Activated CD8-positive, alpha-beta memory T cell treated with anti-CD3 and anti-CD28 coated beads for 48 hours (primary cell): ENCODE data around the gene MRC2.

ENCODE experiments used
- DNase-seq, 3 experiments: peaks; one replicate each; pipeline ENCODE4 v3.0.0-alpha.2; 2020; ENCODE audit warnings: low read depth in 2 of 3, low spot score in 2 of 3

MRC2 gene

DNA sequence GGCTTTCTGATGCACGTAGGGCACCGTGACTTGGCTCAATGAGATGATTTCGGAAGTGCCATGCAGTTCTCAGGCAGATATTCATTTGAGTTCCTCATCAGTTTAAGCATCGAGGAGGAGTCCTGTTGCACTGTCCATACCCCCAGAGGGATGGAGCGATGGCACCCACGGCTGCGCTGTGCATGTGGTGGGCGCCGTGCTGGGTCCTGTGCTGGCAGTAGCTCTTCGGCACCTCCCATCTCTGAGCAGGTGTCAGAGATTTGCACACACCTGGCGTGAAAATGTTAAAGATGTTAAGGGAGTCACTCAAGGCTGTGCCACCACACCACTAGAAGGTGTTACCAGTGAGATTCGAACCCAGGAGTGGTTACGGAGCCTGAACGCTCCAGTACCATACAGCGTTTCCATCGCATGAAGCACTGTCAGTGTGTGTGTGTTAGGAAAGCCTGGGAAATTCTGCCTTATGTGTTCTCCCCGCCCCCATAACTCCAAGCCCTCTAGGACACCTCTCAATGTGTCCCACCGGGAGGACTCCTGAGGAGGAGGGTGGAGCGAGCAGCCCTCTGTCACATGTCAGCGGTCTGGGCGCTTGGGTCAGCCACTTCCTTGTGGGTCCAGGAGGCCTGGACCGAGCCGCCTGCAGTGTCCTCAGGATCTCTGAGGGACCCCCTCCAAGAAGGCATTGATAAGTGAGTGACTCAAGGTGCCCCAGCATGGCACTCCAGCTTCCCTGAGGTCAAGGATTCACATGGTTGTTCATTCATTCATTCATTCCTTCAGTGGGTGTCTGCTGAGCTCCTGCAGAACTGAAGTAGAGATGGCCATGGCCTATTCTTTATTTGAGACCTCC, 3.8 kb downstream of the MRC2 start:
- DNase-seq, result no peak

DNA sequence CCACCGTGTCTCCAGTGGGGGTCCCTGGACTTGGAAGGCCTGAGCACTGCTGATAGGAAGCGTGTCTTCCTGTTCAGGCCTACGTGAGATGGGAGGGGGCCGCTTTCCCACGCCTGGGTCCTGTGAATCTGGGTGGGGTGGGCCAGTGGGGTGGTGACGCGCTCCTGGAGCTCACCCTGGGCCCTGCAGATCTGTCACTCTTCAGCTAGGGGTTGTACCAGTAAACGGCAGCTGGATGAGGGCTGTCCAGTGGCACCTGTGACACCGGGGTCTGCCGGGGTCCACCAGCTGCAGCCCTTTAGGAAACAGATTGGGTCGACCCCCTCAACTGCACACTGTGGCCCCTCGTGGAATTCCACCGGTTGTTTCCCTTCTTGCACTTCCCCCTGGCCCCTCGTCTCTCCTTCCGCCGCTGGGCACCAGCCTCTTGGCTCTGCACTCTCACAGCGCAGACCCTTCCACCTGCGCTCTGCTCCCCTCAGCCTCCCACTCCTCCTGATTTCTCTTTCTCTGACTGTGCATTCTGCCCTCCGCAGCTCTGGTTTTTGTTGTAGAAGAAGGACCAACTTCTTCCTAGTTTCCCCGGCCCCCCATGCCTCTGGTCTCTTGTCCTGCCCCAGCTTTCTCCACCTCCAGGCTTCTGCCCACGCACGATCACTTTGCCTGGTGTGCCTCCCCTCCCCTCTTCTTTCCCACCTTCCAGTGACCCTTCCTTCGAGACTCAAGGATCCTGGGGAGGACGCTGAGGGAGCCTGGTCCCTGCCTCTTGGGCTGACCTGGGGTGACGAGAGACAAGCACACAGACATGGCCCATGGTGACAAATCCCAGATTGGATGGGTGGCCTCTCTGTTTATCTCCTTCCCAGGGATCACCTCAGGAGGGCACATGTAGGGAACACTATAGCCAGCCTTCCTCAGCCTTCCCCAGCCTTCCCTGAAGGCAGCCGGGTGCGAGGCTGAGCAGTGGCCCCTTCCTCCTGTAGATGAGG, 4.8 kb downstream of the MRC2 start:
- no peak for DNase-seq

DNA sequence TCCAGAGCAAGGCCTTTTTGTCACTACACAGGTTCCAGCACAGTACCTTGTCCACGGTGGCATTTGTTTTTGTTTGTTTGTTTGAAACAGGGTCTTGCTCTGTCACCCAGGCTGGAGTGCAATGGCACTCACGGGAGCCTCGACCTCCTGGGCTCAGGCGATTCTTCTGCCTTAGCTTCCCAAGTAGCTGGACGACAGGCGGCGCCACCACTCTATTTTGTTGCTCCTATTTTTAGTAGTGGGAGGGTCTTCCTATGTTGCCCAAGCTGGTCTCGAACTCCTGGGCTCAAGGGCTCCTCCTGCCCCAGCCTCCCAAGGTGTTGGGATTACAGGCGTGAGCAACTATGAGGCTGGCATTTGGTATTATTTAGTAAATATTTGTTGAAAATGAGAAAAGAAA, 10.3 kb downstream of the MRC2 start:
- no peak for DNase-seq

DNA sequence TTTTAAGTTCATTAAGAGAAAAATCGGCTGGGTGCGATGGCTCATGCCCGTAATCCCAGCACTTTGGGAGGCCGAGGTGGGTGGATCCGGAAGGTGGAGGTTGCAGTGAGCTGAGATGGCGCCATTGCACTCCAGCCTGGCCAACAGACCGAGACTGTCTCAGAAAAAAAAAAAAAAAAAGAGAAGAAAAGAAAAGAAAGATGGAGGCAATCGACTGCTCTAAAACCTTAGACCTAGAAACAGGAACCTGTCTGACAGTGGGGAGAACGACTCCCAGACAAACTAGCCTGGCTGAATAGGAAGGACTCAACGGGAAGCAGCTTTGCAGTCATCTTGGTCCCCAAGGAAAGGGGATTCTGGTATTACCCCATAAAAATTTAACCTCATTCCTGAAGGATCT, 13.7 kb downstream of the MRC2 start:
- DNase-seq, result no peak

DNA sequence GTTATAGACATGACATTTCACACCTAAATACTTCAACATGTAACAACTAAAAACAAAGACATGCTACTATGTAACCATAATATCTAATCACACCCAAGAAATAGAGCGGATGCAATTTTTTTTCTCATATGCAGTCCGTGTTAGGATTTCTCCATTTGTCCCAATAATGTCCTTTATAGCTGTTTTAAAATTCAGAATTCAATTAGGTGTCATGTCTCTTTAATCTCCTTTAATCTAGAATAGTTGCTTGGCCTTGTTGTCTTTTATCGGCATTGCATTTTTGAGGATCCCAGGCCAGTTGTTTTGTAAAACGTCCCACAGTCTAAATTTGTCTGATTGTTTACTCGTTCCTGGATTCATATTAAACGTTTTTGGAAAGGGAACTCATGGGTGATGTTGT, 14.5 kb downstream of the MRC2 start:
- no peak for DNase-seq

DNA sequence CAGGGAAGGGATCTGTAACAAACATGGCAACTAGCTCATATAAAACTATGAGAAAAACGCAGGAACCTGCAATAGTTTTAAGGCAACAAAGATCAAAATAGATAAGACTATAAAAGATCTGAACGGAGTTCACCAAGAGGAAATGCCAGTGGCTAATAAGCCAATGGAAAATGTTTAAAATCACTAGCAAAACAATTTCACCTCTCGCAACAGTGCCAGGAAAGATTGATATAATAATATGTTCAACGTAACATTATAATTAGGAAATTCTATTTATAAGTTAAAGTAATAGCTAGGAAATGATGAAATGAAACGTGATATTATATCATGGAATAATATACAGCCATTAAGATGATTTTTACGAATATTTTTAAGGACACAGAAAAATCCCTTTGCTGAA, 16.0 kb downstream of the MRC2 start:
- DNase-seq, result no peak

DNA sequence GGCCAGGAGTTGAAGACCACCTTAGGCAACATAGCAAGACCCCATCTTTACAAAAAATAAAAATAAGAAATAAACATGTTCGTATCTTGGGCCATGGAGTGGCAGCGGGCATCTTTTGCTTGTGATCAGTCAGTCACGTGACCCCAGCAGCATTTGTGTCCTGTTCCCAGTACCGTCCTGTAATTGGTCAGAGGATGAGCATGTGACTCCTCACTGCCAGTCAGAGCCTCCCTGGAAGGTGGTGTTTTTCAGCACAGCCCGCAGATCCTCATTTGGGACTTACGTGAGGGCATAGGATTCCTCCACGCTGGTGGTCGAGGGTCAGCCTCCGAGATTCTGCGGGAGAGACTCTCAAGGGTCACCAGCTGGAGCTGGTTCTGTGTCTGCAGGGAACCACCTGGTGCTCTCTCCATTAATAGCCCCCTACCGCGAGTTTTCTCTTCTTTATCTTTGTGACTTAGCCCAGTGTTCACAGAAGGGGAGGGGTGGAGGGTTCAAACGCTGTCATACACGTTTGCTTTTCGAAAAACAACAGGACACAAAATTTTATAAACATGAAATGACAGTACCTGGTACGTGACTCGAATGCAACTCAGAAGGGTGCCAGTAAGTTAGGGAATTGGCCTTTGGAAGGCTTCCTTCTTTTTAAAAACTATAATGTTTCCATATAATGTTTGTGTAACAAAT, 17.2 kb downstream of the MRC2 start:
- DNase-seq, result no peak

DNA sequence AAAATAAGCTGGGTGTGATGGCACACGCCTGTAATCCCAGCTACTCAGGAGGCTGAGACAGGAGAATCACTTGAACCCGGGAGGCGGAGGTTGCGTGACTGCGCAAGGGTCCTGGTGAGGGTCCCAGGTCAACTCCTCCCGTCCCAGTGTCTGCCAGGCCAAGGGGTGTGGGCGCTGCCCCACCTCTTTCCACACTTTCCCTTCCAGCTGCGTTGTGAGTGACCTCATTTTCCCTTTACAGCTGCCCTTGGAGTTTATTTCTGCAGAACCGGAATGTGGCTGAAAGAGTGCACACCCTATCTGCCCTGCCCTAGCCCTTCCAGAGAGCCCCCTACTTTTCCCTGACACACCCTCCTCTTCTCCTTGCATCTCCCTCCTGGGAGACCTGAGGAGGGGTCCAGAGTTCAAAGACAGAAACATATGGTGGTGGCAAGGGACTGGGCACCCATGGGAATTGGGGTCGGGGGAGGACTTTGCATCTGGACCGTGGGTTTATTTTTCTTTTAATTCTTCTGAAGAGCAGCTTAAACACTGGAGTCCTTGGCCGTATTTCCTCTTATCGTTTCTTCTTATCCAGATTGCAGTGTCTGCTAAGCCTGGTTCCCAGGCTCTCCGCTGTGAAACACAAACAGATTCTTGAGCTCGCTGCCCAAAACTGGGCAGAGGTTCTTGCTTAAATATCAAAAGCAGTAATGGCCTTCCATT, 20.9 kb downstream of the MRC2 start:
- DNase-seq, result no peak

DNA sequence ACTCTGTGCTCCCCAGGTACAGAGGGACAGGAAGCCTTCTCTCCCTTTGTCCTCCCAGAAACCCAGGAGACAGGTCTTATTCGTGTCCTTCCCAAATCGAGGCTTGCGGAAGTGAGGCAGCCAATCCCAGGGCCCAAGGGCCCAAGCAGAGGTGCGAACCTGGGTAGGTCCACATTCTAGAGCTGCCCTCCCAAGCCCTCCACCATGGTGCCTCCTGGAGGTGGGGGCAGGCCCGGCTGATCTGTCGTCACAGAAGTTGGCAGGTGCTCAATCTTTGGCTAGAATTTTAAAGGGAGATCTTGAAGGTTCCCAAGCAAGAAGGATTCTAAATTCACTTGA, 21.5 kb downstream of the MRC2 start:
- no peak for DNase-seq

DNA sequence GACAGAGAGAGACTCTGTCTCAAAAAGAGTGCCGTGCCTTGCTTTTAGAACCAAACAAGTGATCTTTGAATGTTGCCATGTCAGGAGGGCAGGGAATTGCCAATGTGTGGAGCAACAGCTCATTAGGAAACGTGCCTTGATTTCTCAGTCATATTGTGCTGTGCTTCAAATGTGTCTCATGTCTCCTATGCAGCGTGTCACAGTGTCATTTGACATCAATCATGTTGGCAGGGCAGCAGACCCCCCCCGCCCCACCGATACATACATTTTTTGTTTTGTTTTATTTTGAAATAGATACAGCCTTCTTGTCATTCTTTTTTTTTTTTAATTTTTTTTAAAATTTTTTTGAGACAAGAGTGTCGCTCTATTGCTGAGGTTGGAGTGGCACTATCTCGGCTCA, 22.1 kb downstream of the MRC2 start:
- DNase-seq, result no peak

DNA sequence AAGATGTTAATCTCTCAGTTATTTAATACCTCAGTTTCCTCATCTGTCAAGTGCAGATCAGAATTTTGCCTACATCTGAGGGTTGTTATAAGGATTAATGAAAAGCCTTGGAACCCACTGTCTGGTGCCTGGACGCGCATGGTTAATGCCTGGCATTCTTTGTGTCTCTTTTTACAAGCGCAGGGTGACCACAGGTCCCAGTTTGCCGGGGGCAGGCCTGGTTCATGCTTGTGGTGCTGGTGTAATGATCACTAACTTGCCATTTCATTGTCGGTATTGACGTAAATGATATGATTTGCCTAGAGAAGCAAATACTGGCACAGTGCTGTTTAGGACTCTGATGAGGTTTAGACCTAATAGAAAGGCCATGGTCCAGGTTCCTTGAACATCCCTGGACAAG, 23.1 kb downstream of the MRC2 start:
- DNase-seq, result no peak

DNA sequence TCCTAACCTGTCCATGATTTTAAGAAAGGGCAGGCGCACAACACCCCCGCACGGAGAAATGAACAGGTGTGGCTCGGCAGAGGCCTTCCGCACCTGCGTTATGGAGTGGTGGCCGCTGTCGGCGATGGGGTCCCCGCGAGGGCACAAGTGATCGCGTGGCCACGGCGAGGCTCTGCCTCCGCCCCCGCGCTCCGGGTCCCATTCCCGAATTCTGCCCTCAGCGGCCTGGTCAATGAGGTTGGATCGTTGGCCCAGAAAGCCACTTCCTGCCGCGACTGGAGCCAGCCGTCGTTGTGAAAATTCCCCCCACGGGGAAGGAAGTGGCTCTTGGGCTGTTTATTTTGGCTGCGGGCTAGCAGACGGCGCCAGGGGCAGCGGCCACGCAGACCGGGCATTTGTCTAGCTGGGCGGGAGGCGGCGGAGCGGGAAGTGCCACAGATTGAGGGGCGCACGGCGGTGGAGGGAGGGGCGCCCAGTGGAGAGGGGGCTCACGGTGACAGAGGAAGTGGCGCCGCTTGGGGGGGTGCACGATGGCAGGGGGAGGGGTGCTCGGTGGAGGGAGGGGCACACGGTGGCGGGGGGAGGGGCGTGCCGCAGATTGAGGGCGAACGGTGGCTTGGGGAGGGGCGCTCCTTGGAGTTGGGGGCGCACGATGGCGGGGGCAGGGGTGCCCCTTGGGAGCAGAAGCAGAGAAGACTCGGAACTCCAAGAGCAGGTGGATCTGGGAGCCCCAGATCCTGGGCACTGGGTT, 25.0 kb downstream of the MRC2 start:
- DNase-seq, result peak in 2 of 3 experiments; percentile 19 to 23

DNA sequence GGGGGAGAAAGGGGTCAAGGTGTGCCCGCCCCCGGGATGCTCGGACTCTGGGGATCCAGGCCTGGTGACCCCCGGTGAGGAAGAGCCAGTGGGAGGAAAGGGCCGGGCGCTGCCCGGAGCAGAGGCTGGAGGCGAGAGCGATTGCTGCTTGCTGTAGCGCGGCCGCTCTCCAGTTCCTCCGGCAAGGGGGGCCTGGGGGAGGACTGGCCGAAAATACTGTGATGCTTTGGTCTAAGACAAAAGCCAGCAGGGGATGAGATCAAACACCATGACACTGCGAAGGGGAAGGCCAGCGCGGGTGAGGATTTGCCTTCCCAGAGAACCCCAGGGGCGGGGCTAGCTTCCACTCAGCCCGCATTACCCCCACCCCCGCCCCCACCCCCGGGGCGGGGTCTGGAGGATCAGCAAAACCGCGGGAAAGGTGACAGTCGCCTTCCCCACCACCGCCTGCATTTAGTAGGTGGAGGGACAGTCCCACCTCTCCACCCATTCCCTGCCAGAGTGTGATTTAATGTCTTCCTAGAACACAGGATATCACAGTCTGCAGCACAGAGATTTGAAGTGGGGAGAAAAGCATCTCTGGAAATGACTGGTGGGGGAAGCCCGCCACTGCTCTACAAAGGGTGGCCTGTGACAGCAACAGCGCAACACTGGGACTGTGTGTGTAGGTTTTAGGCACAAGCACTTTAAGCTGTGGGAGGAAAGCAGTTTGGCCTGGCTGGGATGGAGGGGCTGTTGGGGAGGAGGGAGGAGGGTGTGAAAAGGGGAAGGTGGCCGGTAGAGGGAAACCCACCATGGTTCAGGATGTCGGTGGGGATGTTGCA, 25.7 kb downstream of the MRC2 start:
- peak; percentile 75 to 90 (median 87) for DNase-seq

DNA sequence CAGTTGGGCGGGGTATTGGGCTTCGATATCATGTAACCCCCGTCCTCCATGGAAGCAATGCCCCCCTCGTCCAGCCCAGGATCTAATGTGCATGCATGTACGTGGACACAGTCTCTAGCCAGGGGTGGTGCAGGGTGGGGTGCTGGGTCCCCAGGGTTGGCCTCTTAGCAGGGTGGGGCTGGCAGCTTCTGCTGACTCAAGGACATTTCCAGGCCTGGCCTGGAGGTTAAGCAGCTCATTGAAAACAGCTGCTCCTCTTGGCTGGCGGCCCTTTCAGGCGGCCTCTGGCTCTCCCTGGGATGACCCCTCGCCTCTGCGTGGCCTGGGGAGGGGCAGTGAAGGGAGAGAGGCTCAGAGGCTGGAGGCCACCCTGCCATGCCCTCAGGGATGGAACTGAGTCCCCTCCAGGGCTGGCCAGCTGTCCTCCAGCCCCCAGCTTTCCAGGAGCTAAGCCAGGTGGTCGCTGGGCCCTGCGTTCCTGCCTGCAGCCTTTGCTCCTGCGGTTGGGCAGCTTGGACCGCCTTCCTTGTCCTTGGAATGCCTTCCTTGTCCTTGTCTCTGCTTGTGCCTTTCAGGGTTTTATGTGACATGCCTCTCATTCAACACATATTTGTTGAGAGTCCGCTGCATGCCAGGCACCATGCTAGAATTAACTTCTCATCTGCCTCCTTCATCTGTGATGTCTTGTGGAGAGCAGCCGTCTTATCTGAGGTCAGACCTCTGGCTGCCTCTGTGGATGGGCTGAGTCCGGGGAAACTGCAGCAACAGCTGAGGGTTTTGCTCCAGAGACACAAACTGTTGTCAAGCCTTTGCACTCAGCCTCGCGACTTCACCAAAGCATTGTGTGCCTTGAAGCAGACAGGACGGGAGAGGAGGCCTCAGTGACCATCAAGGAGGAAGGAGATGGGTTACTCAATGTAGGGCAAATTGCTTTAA, 26.6 kb downstream of the MRC2 start:
- no peak for DNase-seq

DNA sequence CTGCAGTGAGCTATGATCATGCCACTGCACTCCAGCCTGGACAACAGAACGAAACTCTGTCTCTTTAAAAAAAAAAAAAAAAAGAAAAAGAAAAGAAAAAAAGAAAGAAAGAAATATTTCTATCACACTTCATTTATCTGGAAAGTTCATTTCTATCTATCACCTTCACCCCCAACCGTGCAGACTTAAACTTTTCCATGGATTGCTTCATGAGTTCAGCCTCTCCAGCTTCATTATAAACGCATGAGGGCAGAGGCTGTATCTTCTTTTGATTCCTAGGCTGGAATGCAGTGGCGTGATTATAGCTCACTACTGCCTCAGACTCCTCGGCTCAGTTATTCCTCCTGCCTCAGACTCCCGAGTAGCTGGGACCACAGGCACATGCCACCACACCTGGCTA, 28.2 kb downstream of the MRC2 start:
- DNase-seq, result no peak

DNA sequence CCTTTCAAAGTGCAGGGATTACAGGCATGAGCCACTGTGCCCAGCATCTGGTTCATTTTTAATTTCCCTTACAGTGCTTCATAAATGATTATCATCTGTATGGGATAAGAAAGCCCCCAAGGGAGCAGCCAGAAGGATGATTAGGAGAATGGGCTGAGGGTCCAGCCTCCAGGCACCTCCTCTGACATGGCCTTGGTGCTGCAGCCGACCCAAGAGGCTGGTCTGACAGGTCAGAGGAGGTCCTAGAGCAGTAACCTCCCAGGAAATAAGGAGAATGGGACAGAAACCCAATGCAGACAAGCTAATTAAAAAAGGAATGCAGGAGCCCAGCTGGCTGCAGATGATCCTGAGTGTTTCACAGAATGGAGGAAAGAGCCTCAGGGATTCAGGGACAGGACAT, 29.0 kb downstream of the MRC2 start:
- DNase-seq, result no peak

DNA sequence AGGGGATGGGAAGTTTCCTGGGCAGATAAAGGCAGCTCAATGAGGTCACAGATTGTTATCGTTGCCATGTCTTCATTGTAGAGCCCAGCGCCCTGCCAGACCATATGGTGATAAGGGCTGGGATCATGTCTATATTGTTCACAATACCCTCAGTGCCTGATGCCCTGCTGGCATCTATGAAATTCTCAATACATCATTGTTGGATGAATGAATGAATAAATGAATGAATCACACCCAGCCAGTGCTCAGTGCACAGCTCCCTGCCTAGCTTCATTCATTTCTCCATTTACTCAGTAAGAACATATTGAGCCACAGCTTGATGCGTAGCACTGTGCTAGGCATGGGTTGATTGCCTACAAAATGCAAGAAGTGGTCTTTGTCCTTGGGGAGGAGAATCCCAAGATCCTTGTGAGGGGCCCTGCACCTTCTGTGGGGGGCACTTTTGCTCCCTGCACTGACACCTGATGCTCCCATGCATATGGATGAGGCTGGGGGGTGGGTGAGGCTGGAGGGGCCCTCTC, 29.7 kb downstream of the MRC2 start:
- no peak for DNase-seq

DNA sequence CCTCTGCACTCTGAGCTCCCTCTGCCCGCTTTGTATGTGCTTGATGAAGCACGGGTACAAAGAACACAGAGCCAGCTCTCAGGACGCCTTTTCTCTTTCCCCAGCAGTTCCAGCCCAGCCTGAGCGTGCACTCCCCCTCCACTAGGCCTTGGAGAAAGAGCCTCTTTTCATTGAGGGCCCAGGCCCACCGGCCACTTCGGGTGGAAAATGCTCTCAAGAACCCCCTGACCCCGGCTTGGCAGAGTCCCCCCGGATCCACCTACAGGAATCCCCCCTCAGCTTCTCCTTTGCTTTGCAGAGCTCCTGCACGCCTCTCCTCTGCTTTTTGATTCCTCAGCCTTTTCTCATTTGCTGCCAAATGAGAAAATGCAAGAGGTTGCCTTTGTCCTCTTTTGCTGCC, 30.2 kb downstream of the MRC2 start:
- DNase-seq, result no peak
